HG03342 (cell line): ENCODE data around the gene RBM6.

Source experiments
- ATAC-seq: cut with Tn5 transposase; IDR thresholded peaks from one replicate; pipeline ENCODE4 v1.9.1; 2021; ENCODE audit warnings: mild to moderate bottlenecking, moderate library complexity; ENCODE audit not compliant: unreplicated experiment

Gene RBM6

GRCh38 chr3:50124052-50124799 lies 184.3 kb downstream of the RBM6 start:
- ATAC-seq, result no peak

GRCh38 chr3:50124800-50125178 lies 184.8 kb downstream of the RBM6 start:
- ATAC-seq, result no peak

GRCh38 chr3:50125541-50126286 lies 185.8 kb downstream of the RBM6 start:
- ATAC-seq, result no peak

- ATAC-seq, result no peak
Measured at GRCh38 chr3:50126287-50127211, 186.6 kb downstream of the RBM6 start.
